Neural cell (in vitro differentiated cells): ENCODE data around the gene MTIF2. TPM values are rescaled to one million over a fixed set of nuclear protein-coding genes. Genes with fewer than 3 reads are reported as not detected.
"Not testable (repeated sequence)": the region's sequence is repeated elsewhere in the genome, so short reads cannot be mapped to it uniquely, and the experiment has no call there.

Experiments used
- H2AFZ ChIP-seq: fragments of 200-600, 300-800 bp; sonication (generic), shearing (Covaris generic); 2 replicates; pipeline ENCODE4 v1.6.0; 2014; ENCODE audit warnings: low read depth, mild to moderate bottlenecking, antibody characterized with exemption, low read length, moderate library complexity
- H3F3A ChIP-seq: fragments of 200-600 bp; shearing (Covaris generic); 2 replicates; pipeline ENCODE4 v1.6.1; 2016; ENCODE audit warnings: mild to moderate bottlenecking, moderate library complexity, mixed read lengths, antibody characterized with exemption, low read length; ENCODE audit not compliant: insufficient read depth, poor library complexity, severe bottlenecking
- H3K27ac ChIP-seq: fragments of 200-600, 300-800 bp; sonication (generic), shearing (Covaris generic); 2 replicates; pipeline ENCODE4 v1.5.1; 2014; ENCODE audit warnings: mild to moderate bottlenecking, low read length, moderate library complexity
- H3K27me3 ChIP-seq: fragments of 300-800, 200-600 bp; sonication (generic), shearing (Covaris generic); 2 replicates; pipeline ENCODE4 v1.6.0; 2014; ENCODE audit warnings: mild to moderate bottlenecking, low read depth, low read length, moderate library complexity; ENCODE audit not compliant: insufficient read depth
- H3K36me3 ChIP-seq: fragments of 300-800, 200-600 bp; sonication (generic), shearing (Covaris generic); 2 replicates; pipeline ENCODE4 v1.5.1; 2014; ENCODE audit warnings: mild to moderate bottlenecking, antibody characterized with exemption, low read length, moderate library complexity; ENCODE audit not compliant: insufficient read depth
- H3K4me2 ChIP-seq: fragments of 300-800, 200-600 bp; sonication (generic), shearing (Covaris generic); 2 replicates; pipeline ENCODE4 v1.6.0; 2014; ENCODE audit warnings: mild to moderate bottlenecking, low read length
- H3K4me3 ChIP-seq: fragments of 300-800, 200-600 bp; sonication (generic), shearing (Covaris generic); 2 replicates; pipeline ENCODE4 v1.5.1; 2014; ENCODE audit warnings: mild to moderate bottlenecking, low read length, moderate library complexity
- H3K79me2 ChIP-seq: fragments of 200-600 bp; shearing (Covaris generic); replicated peaks from 2 replicates; pipeline ENCODE4 v1.6.0; 2014; ENCODE audit warnings: mild to moderate bottlenecking, low read length, moderate library complexity; ENCODE audit not compliant: insufficient read depth
- H3K9ac ChIP-seq: fragments of 300-800, 200-600 bp; sonication (generic), shearing (Covaris generic); 2 replicates; pipeline ENCODE4 v1.6.1; 2016; ENCODE audit warnings: mild to moderate bottlenecking, low read length, mixed read lengths
- H3K9me2 ChIP-seq: fragments of 200-600 bp; shearing (Covaris generic); 2 replicates; pipeline ENCODE4 v1.6.1; 2016; ENCODE audit warnings: mild to moderate bottlenecking, low read length, mixed read lengths; ENCODE audit not compliant: insufficient read depth
- H3K9me3 ChIP-seq: fragments of 200-600, 300-800 bp; sonication (generic), shearing (Covaris generic); 2 replicates; pipeline ENCODE4 v1.6.1; 2016; ENCODE audit warnings: mild to moderate bottlenecking, mixed run types, low read length, moderate library complexity, mixed read lengths
- H4K20me1 ChIP-seq: fragments of 200-600 bp; shearing (Covaris generic); 2 replicates; pipeline ENCODE4 v1.6.1; 2016; ENCODE audit warnings: mild to moderate bottlenecking, mixed run types; ENCODE audit not compliant: insufficient read depth
- polyA plus RNA-seq: library from polyadenylated mRNA; depleted of rRNA; stranded (reverse); fragments of >200 nt; gene quantifications from 2 replicates; pipeline ENCODE4 v1.2.3, GENCODE V29; 2014
- small RNA-seq, 3 experiments: library from RNA; depleted of rRNA; stranded (forward); fragments of <200 nt; gene quantifications; one replicate each; pipeline ENCODE3, GENCODE V24; 2012

MTIF2 gene
- polyA plus RNA-seq, 1 donor from 2014 or later: 15.1 TPM

GRCh38 chr2:55186837-55187236 lies 82.2 kb downstream of the MTIF2 start:
- not testable (repeated sequence) for H3K9me2 ChIP-seq, H3K9me3 ChIP-seq, H2AFZ ChIP-seq, H3K36me3 ChIP-seq, H3K27me3 ChIP-seq, H3K79me2 ChIP-seq, H3K4me3 ChIP-seq, H3F3A ChIP-seq, H3K27ac ChIP-seq, H3K4me2 ChIP-seq, H3K9ac ChIP-seq, H4K20me1 ChIP-seq

Small RNAs within 50 kb of the gene (small RNA-seq; reads per million reads assigned to genes)
- gene RF00019: 0 to 1.2 (median 0) reads per million in 3 experiments

Other genes with a start within 250 kb of the MTIF2 start
- 551 and 582 TPM in 2 replicates for gene RTN4, start 218.8 kb downstream of the MTIF2 start, polyA plus RNA-seq
- 43.6 and 52.9 TPM in 2 replicates for gene CLHC1, start 36.9 kb downstream of the MTIF2 start, polyA plus RNA-seq
- 1,701 and 1,842 TPM in 2 replicates for gene RPS27A, start 36.5 kb downstream of the MTIF2 start, polyA plus RNA-seq
- 195 and 224 TPM in 2 replicates for gene CCDC88A, start 150.6 kb upstream of the MTIF2 start, polyA plus RNA-seq